ENCODE measurements around the gene DLX5. TPM values are rescaled to one million over a fixed set of nuclear protein-coding genes. Genes with fewer than 3 reads are reported as not detected.

The DLX5 gene
- total RNA-seq, 1 donor: 2.5 TPM

DNA sequence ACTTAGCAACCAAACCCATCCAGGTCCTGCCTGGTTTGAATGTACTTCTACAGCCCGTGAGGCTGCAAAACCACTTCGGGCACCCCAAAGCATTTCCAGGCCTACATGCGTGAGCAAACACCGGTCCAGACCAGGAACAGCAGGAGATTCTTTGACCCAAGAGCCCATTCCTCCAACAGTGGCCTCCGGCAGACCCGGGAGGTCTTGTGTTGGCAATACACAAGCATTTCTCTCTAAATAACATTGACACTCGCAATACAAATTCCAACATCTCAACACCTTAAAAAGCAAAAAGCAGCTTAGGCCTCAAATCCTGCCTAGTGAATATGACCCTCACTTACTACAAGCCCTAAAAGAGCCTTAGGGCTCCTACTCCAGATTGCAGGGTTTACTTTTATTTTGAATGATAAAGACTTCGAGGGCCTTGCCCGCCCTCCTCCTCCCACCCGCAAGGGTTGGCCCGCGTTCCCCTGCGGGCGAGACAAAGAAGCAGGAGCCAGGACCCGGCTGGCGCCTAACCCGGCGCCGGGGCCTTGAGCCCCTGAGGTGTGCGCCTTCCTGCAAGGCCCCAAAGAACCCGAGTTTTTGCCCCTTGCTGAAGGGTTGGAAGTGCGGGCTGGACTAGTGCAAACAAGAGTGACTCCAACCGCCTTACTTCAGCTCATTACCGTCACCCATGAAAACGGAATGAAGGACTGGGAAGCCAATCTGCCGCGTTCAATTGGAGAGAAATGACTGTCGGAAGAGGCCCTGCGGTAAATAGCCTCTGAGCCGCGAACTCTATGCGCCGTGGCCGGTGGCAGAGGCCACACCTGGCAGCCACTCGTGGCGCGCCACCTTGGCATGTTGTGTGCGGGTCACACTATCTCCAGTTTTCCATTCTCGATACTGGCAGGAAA, 22.7 kb downstream of the DLX5 start:
- no peak overlapping the region for H3K4me3 ChIP-seq (ENCODE audit: insufficient read depth, low read length)
- H3K36me3 ChIP-seq (ENCODE audit: insufficient read depth, low read length): no peaks in the 10 kb centered on the region
- no peaks in the 10 kb centered on the region for H3K27me3 ChIP-seq (ENCODE audit: insufficient read depth, low read length)
- DNase-seq (ENCODE audit: insufficient read length, low spot score, missing footprints): no peak
- H3K9me3 ChIP-seq (ENCODE audit: low read depth, low read length): no peaks in the 10 kb centered on the region
- no peak for TF ChIP-seq CTCF (IDR thresholded peaks at IDR 0.05; ENCODE audit: extremely low read depth, low read depth, low read length)
- H3K79me2 ChIP-seq (ENCODE audit: insufficient read depth, low read length): peaks cover under 1% of the 10 kb centered on the region
- no peak overlapping the region for H3K27ac ChIP-seq (ENCODE audit: low read depth, low read length)
- peaks cover 7% of the 10 kb centered on the region for H3K4me1 ChIP-seq (ENCODE audit: insufficient read depth, low read length)
- no peak overlapping the region for H2AFZ ChIP-seq (ENCODE audit: low read length)
- no peaks in the 10 kb centered on the region for H4K20me1 ChIP-seq (ENCODE audit: insufficient read depth, low read length)
- H3K4me2 ChIP-seq (ENCODE audit: insufficient read depth, low read length): no peak overlapping the region

DNA sequence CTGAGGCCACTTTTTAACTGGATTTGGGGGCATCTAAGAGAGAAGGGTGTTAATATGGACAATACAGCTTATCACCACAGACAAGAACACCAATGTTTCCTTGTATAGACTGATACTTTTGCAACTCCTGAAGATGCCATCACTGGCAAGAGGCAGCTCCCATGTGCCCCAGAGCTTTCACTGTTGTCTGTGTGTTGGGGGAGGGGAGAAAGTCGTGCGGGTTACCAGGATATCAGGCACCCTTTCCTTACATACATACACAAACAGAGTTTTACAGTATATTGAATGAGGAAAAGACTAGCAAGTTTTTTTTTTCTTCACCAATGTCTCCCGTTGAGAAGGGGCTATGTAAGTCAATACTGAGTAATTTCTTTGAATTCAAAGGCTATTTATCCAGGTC, 23.4 kb downstream of the DLX5 start:
- H3K27me3 ChIP-seq (ENCODE audit: insufficient read depth, low read length): no peaks in the 10 kb centered on the region
- peaks cover 3% of the 10 kb centered on the region for H3K4me1 ChIP-seq (ENCODE audit: insufficient read depth, low read length)
- no peaks in the 10 kb centered on the region for H3K36me3 ChIP-seq (ENCODE audit: insufficient read depth, low read length)
- TF ChIP-seq CTCF (IDR thresholded peaks at IDR 0.05; ENCODE audit: extremely low read depth, low read depth, low read length): no peak
- H4K20me1 ChIP-seq (ENCODE audit: insufficient read depth, low read length): no peaks in the 10 kb centered on the region
- H3K4me2 ChIP-seq (ENCODE audit: insufficient read depth, low read length): no peak overlapping the region
- no peak overlapping the region for H2AFZ ChIP-seq (ENCODE audit: low read length)
- H3K27ac ChIP-seq (ENCODE audit: low read depth, low read length): no peak overlapping the region
- no peak overlapping the region for H3K4me3 ChIP-seq (ENCODE audit: insufficient read depth, low read length)
- no peaks in the 10 kb centered on the region for H3K79me2 ChIP-seq (ENCODE audit: insufficient read depth, low read length)
- no peaks in the 10 kb centered on the region for H3K9me3 ChIP-seq (ENCODE audit: low read depth, low read length)
- DNase-seq (ENCODE audit: insufficient read length, low spot score, missing footprints): no peak

- Histone ChIP-seq H3K27ac (ENCODE audit: low read depth, low read length) (no peak overlapping the region), H3K36me3 (ENCODE audit: insufficient read depth, low read length) (no peaks in the 10 kb centered on the region), H3K4me3 (ENCODE audit: insufficient read depth, low read length) (no peak overlapping the region), H3K27me3 (ENCODE audit: insufficient read depth, low read length) (no peaks in the 10 kb centered on the region), H3K79me2 (ENCODE audit: insufficient read depth, low read length) (no peaks in the 10 kb centered on the region), H3K4me1 (ENCODE audit: insufficient read depth, low read length) (no peaks in the 10 kb centered on the region), H3K4me2 (ENCODE audit: insufficient read depth, low read length) (no peak overlapping the region), H4K20me1 (ENCODE audit: insufficient read depth, low read length) (no peaks in the 10 kb centered on the region), H3K9me3 (ENCODE audit: low read depth, low read length) (no peaks in the 10 kb centered on the region), H2AFZ (ENCODE audit: low read length) (no peak overlapping the region)
- DNase-seq (ENCODE audit: insufficient read length, low spot score, missing footprints): peak; percentile 84
- TF ChIP-seq CTCF (IDR thresholded peaks at IDR 0.05; ENCODE audit: extremely low read depth, low read depth, low read length): no peak
Observed at GRCh38 chr7:96998744-96999143, 25.9 kb downstream of the DLX5 start.

DNA sequence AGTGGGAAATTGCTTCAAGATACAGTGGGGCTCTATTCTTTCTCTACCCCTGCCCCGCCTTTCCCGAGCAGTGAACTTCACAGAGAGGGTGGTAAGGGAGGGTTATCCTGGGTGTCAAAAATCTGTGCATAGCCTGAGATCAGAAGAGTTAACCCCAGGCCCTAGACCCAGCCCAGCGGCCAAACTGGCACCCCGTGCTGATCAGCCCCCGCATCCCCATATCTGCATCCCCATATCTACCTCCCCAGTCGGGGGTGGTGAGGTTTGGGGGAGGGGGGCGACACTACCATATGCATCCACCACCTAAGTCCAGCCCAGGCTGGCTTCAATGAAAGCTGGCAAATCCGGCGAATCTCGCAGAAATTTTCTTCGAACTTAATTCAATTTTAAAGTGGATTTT, 26.3 kb downstream of the DLX5 start:
- Histone ChIP-seq H3K9me3 (ENCODE audit: low read depth, low read length) (no peaks in the 10 kb centered on the region), H2AFZ (ENCODE audit: low read length) (no peak overlapping the region), H3K36me3 (ENCODE audit: insufficient read depth, low read length) (no peaks in the 10 kb centered on the region), H3K4me3 (ENCODE audit: insufficient read depth, low read length) (no peak overlapping the region), H4K20me1 (ENCODE audit: insufficient read depth, low read length) (no peaks in the 10 kb centered on the region), H3K27me3 (ENCODE audit: insufficient read depth, low read length) (no peaks in the 10 kb centered on the region), H3K79me2 (ENCODE audit: insufficient read depth, low read length) (no peaks in the 10 kb centered on the region), H3K27ac (ENCODE audit: low read depth, low read length) (no peak overlapping the region), H3K4me2 (ENCODE audit: insufficient read depth, low read length) (no peak overlapping the region), H3K4me1 (ENCODE audit: insufficient read depth, low read length) (no peaks in the 10 kb centered on the region)
- TF ChIP-seq CTCF (IDR thresholded peaks at IDR 0.05; ENCODE audit: extremely low read depth, low read depth, low read length): no peak
- no peak for DNase-seq (ENCODE audit: insufficient read length, low spot score, missing footprints)

All from osteoblast (primary cell).